ENCODE results near the gene GTF2I. TPM values are rescaled to one million over a fixed set of nuclear protein-coding genes. Genes with fewer than 3 reads are reported as not detected.

GTF2I gene
- 206 and 227 TPM in 2 replicates for total RNA-seq

DNA sequence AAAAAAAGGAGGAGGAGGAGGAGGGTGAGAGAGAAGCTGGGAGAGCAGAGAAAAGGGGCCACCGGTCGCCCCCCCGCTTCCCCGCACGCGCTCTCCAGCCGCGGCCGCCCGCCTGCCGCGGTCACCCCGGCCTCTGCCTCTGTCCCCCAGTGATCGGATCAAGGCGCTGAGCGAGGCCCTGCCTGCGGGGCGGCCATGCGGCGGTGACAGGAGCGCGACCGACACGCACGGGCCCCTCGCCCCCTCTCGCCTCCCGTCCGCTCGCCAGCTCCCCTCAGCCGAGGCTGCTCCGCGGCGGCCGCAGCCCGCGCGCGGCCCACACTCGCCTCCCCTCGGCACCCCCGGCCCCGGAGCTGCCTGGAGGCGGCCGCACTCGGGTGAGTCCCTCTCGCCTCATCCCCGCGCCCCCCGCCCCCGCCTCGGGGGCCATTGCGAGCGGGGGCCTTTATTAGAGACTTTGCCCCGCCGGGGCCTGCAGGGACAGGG is at the start of gene GTF2I:
Gene GTF2I (plus strand): TSS at position 27 of the 486 bp plus-strand sequence. CDS start 31,411 bp downstream, outside the sequence.

GRCh38 chr7:74773760-74774750 is 116.5 kb downstream of the GTF2I start, which contains the start of gene NCF1:
NCF1 (plus strand) TSS chr7:74774011; CDS start chr7:74774032, 21 bp downstream.

Other genes starting within 250 kb of the GTF2I start
- gene GTF2IRD1, start 203.8 kb upstream of the GTF2I start, total RNA-seq: 5.6 and 7.3 TPM in 2 replicates
- not detected in 2 replicates for gene NCF1, start 116.3 kb downstream of the GTF2I start, total RNA-seq
- gene GTF2IRD2, start 193.9 kb downstream of the GTF2I start, total RNA-seq: 2.6 and 3.6 TPM in 2 replicates

All from thoracic aorta endothelial cell (primary cell).